HG02981 (cell line): ENCODE results near the gene MRGPRF.
"Not testable (repeated sequence)": the region's sequence is repeated elsewhere in the genome, so short reads cannot be mapped to it uniquely, and the experiment has no call there.

Experiments
- ATAC-seq: cut with Tn5 transposase; IDR thresholded peaks from one replicate; pipeline ENCODE4 v1.9.1; 2021; ENCODE audit warnings: mild to moderate bottlenecking, moderate library complexity; ENCODE audit not compliant: unreplicated experiment

The MRGPRF gene

DNA sequence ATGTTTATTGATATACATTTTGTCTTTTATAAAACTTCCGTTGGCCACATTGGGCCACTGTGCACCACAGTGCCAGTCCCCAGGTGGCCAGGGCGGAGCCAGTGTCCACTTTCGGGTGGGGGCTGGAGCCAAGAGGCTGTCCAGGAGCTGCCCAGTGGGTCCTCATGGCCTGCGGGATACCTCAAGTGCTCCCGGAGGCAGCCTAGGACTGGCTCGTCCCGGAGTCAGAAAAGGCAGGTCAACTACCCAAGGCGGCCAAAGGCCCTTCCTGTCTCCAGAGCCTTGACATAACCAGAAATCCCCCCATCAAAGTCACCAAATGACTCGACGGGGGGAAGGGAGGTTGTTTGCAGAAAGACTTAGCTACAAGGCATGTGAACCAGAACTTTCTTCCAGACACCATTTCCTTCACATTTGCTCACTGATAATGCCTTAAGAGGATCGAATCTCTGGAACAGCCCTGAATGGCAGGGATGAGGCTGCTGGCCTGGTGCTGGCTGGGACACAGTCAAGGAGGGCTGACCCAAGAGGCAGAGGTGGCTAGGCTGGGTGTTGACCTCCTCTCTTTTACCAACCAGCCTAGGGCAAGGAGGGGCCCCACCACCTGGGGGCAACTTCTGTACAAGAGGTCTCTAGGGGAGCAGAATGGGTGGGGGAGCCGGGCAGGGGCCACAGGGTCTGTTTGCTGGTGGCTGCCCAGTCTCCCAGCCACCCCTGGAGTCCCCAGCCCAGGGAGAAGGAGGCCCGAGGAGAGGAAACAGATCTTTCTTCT, 8.4 kb downstream of the MRGPRF start:
- ATAC-seq: no peak

GRCh38 chr11:69003866-69004367, 9.1 kb downstream of the MRGPRF start:
- no peak for ATAC-seq

GRCh38 chr11:69003301-69003865, 9.7 kb downstream of the MRGPRF start:
- ATAC-seq: no peak

DNA sequence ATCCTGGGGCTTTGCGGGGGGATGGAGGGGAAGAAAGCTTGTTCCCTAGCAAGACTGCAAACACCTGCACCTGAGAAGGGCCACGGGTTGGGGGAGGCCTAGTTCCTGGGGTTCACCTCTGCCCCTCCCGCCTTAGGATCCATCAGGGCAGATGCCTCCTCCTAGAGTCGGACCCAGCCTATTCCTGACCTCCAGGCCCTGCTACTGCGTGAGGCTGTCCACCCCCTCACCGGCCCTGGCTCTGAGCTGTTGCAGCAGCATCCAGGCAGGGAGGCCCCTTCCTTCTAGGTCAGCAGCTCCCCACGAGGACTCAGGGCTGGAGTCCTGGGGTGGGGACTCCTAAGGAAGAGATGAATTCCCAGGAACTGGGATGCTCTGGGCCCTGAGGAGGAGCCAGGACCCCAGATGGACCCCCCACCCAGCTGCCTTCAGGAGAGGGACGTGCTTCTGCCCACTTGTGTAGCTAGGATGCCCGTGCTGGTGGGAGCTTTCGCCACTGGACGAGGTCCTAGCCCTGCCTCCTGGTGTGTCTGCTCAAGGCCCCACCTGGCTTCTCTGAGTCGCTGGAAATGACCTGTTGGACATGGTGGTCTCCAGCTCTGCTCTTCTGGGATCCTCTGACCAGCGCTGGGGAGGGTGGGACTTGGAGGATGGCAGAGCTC, 10.3 kb downstream of the MRGPRF start:
- no peak for ATAC-seq

- no peak for ATAC-seq
These were observed 10.9 kb downstream of the MRGPRF start for GRCh38 chr11:69002110-69002569.

DNA sequence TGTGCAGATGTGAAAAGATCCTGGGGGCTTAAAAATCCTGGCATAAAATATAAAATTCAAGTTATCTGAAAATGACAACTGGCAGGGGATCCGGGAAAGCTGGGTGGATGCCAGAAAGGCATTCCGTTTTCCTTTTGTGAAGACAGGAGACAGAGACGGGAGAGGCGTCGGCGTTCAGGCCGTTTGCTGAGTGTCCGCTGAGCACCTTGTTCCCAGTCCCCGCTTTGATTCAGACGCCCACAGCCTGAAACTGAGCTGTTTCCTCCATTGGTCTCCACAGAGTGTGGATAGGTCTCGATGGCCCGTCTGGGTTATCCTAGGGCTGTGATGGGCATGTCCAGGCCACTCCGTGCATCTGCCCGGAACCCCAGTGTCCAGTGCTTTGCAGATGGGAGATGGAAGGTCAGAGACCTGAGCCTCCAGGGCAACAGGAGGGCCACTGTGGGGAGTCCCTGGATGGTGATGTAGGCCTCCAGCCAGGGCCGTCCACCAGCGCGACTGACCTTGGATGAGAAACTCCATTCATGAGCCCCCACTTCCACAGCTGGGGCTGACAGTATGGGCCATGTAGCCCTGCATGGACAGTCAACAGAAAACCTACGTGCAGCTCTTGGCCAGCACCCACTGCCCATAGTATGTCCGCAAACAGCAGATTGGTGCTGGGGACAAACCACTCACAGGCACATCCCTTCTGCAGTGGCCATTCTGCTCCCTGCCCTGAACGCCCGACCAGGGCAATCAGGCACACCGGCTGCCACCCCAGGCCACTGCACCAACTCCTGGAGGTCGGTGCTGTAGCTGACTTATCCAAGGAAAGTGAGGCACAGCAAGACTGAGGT, 11.6 kb downstream of the MRGPRF start:
- ATAC-seq: no peak

DNA sequence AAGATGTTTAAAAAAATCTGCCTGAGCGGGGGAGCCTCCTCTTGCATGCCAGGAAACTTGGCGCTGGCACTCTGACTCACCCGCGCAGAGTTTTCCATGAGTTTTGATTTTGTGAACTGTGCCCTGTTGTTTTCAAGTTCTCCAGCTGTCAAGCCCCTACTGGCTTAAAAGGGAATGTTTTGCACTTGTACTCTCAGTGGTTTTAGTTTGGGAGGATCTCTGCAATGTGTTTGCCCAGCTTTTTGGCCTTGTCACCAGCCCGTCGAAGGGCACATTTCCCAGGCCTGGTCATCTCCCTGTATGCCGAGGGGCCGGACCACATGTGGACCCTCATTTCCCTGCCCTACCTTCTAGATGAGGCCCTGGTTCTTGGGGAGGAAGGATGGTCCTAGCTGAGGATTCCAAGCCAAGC, 12.2 kb downstream of the MRGPRF start:
- ATAC-seq: no peak

- ATAC-seq: no peak
These were observed 12.7 kb downstream of the MRGPRF start for GRCh38 chr11:69000391-69000790.

DNA sequence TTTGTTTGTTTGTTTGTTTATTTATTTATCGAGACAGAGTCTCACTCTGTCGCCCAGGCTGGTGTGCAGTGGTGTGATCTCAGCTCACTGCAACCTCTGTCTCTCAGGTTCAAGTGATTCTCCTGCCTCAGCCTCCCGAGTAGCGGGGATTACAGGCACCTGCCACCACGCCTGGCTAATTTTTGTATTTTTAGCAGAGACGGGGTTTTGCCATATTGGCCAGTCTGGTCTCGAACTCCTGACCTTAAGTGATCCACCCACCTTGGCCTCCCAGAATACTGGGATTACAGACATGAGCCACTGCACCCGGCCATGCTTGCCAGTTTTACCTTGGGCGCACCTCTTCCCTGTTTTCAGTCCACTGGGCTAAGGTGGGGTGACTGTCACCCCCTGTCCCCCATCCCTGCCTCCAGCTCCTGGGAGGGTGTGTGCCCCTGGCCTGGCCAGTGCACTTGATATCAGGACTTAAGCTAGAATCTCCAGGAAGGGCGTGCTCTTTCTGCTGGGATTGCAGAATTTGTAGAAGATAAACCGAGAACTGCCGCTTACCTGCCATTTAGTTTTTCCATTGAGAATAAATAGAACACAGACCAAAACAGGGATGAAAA, 13.2 kb downstream of the MRGPRF start:
- not testable (repeated sequence) for ATAC-seq

DNA sequence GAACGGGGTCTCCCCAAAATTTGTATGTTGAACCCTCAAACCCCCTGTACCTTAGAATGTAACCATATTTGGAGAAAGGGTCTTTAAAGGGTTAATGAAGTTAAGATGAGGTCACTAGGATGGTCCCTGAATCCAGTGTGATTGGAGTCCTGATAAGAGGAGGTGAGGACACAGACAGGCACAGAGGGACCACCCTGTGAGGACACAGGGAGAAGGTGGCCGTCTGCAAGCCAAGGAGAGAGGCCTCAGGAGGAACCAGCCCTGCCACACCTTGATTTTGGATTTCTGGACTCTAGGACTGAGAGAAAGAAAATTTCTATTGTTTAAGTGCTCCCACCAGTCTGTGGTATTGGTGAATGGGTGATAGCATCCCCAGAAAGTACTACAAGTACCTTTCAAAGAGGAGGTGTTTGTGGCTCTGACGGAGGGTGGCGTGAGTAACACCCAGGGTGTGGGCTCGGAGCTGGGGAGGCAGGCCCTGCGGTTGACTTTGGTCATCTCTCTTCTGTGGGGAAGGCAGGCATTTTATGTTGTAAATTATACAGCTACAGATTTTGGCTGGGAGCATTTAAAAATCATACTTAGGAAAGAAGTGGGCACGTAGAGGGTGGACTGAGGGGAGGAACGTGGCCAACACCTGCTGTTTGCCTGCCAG, 13.8 kb downstream of the MRGPRF start:
- no peak for ATAC-seq

GRCh38 chr11:68998390-68998911, 14.6 kb downstream of the MRGPRF start:
- no peak for ATAC-seq

DNA sequence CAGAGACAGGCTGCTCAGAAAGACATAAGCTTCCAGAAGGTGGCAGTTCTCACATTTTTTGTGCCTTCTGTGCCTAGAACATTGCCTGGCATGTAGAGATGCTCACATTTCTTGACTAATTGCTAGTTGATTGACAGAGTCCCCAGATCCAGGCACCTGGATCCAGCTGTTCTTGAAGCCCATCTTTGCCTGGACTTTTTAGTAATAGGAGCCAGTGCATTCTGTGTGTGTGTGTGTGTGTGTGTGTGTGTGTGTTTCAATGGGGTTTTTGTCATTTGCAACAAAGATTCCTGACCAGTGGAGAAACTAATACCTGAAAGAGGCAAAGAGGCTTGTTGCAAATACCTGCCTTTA, 15.1 kb downstream of the MRGPRF start:
- ATAC-seq: no peak

DNA sequence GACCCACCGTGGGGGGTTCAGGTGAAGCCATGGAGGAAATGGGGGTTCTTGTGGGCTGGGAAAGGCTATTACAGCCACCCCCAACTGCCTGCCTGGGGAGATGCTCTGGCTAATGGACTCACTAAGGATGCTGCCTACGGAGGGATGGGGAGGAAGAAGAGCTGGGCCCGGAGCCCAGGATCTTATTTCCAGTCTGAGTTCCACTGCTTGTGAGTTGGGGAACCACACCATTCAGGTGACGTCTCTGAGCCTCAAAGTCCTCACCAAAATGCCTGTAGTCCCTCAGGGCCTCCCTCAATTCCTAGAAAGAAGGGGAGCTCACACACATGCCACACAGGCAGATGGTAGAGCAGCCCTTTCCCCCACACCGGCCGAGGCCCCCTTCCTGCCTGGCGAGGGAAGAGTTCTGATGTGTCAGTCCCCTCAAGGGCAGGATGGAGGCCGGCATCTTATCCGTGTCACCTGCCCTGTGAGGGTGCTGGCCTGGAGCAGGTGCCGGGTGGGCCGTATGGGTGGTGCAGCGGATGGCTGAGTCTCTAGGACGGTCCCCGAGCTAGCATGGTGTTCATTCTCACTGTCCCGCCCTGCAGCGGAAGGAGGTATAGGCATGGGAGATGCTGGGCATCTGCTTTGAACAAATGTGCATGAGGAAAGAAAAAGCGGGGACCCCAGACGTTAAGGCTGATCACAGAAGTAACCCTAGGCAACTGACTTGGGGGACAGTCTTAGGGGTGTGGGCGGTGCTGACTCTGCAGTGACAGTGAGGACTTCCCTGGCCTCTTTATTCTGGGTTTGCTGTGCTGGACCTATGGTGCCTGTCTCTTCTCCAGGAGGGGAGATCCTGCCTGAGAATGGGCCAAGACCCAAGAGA, 15.7 kb downstream of the MRGPRF start:
- no peak for ATAC-seq

DNA sequence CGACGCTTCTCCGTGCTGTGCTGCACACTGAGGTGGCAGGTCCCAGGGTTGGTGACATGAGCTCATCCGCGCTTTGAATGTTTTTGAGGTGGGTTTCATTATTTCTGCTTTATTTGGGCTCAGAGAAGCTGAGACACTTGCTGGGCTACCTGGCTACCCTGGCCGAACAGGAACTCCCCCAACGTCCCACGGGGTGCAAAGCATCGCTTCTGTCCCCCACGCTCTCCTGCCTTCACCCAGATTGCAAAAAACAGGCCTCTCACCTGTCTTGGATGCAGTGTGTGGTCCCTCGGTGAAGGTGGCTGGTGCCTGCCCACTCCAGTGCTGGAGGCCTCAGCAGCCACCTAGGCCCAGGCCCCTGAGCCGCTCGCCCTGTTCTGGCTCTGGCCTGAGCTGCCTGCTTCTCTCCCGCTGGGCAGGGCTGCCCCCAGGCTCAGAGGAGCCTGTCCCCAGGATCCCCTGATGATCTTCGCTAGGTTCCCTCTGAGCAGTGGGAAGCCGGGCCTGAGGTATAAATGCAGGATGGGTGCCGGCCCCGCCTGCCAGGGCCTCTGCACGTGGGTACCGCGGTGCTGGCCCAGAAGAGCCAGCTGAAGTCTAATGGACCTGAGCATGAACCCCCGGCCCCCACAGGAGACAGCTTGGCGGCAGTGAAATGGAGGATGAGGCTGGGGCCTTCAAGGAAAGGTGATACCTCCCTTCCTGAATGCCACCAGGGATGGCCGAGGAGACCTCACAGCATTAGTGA, 16.5 kb downstream of the MRGPRF start:
- no peak for ATAC-seq

DNA sequence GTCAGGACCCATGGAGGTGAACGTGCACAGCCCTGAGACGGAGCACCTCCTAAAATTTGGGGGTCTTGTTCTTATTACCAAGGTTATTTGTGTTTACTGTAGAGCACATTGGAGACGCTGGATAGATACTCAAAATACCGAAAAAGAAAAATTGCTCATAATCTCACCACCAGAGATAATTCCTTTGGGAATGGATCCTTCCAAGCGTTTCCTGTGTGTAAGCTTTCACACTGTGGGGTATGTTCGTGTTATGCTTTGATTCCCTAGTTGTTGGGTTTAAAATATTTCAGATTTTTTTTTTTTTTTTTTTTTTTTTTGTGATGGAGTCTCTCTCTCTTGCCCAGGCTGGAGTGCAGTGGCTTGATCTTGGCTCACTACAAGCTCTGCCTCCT, 18.2 kb downstream of the MRGPRF start:
- ATAC-seq: no peak

DNA sequence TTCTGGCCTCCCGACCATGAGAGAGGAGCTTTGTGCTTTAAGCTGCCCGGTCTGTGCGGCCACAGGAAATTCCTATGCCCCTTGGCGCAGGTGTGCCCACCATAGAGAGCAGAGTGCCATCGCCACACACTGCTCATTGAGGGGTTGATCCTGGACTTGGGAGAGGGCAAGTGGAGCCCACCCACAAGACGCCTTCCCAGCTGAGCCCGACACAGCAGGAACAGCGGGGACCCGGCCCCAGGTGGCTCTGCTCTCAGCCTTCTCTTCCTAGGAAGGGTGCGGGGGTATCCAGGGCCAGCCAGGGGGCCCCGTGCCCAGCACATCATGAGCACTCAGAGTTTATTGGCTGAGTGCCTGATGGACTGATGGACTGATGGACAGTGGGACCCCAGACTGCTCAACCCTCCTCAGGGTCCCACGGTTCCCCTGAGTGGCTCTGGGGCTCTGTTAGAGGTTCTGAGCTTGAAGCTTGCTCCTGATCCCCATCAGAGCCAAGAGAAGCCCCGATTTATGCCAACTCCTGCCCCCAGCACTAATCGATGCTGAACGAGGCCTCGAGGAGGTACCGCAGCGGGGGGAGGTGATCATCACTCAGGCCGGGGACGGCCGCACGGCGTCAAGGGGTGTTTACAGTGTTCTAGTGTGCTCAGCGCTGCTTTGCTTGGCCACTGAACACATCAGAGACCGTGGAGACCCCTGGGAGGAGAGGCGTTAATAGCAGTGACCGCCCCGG, 18.7 kb downstream of the MRGPRF start:
- ATAC-seq: no peak

DNA sequence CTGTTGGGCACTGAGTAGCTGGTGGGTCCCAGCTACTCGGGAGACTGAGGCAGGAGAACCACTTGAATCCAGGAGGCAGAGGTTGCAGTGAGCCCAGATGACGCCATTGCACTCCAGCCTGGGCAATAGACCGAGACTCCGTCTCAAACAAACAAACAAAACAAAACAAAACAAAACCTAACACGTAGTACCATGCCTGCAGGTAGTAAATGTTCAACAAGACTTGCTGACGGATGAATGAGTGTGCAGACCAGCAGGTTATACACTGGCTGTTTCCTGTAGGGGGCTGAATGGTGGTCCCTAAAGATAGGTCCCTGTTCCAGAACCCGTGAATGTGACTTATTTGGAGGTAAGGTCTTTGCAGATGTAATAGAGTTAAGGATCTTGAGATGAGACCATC, 19.5 kb downstream of the MRGPRF start:
- no peak for ATAC-seq
